WTC11 (cell line): ENCODE measurements around the gene TMEM221. TPM values are rescaled to one million over a fixed set of nuclear protein-coding genes. Genes with fewer than 3 reads are reported as not detected.

Source experiments
- ATAC-seq: fragments of 200-7000 bp; cut with Tn5 transposase; 2 replicates; pipeline ENCODE4 v1.10.0; 2021; ENCODE audit warnings: mild to moderate bottlenecking, moderate library complexity
- CTCF ChIA-PET: fragments of 300-600 bp; sonication (Branson Sonifier 250); formaldehyde crosslinking; loops from one replicate; lab custom pipeline; 2021; ENCODE audit warnings: antibody characterized with exemption; lab: Charles Lee
- POLR2A ChIA-PET: fragments of 350-600 bp; sonication (Branson Sonifier 250); formaldehyde crosslinking; loops from one replicate; lab custom pipeline; 2021; ENCODE audit warnings: antibody characterized with exemption; lab: Charles Lee
- DNase-seq: peaks from one replicate; pipeline ENCODE4 v3.0.0; 2021; ENCODE audit warnings: low spot score
- H3K27ac Mint-ChIP-seq: 2 replicates; pipeline ENCODE4 v1.8.0; 2021; ENCODE audit warnings: mixed read lengths
- H3K27me3 Mint-ChIP-seq: 2 replicates; pipeline ENCODE4 v1.8.0; 2021; ENCODE audit warnings: low read depth, mild to moderate bottlenecking, moderate library complexity, mixed read lengths
- H3K36me3 Mint-ChIP-seq: 2 replicates; pipeline ENCODE4 v1.8.0; 2021; ENCODE audit warnings: mixed read lengths
- H3K4me1 Mint-ChIP-seq: 2 replicates; pipeline ENCODE4 v1.8.0; 2022; ENCODE audit warnings: mixed read lengths
- H3K4me3 Mint-ChIP-seq: 2 replicates; pipeline ENCODE4 v1.8.0; 2021; ENCODE audit warnings: mild to moderate bottlenecking, moderate library complexity, mixed read lengths
- H3K9me3 Mint-ChIP-seq: 2 replicates; pipeline ENCODE4 v1.8.0; 2021; ENCODE audit warnings: mixed read lengths
- AFF4 ChIP-seq: sonication (generic); formaldehyde crosslinking; IDR thresholded peaks from 2 replicates; pipeline ENCODE4 v1.8.1; 2023; ENCODE audit warnings: mild to moderate bottlenecking, missing genetic modification reagents, borderline replicate concordance
- ATF6 ChIP-seq: sonication (generic); formaldehyde crosslinking; IDR thresholded peaks from 2 replicates; pipeline ENCODE4 v1.8.1; 2023; ENCODE audit warnings: mild to moderate bottlenecking, missing genetic modification reagents
- CDX4 ChIP-seq: fragments of 250-450 bp; sonication (Bioruptor Pico); IDR thresholded peaks from 2 replicates; pipeline ENCODE4 v1.9.0; 2021; ENCODE audit warnings: moderate library complexity, mild to moderate bottlenecking, inconsistent platforms, borderline replicate concordance
- E2F5 ChIP-seq: sonication (generic); formaldehyde crosslinking; IDR thresholded peaks from 2 replicates; pipeline ENCODE4 v1.8.1; 2022; ENCODE audit warnings: mild to moderate bottlenecking, moderate library complexity, missing genetic modification reagents
- FOXP4 ChIP-seq: sonication (generic); formaldehyde crosslinking; IDR thresholded peaks from 2 replicates; pipeline ENCODE4 v1.8.0; 2022; ENCODE audit warnings: mild to moderate bottlenecking, missing genetic modification reagents
- GABPB1 ChIP-seq: sonication (generic); formaldehyde crosslinking; IDR thresholded peaks from 2 replicates; pipeline ENCODE4 v1.8.1; 2023; ENCODE audit warnings: mild to moderate bottlenecking, missing genetic modification reagents
- GTF2I ChIP-seq: fragments of 250-450 bp; sonication (Bioruptor Pico); conservative IDR thresholded peaks from 2 replicates; pipeline ENCODE4 v1.4.0; 2021; ENCODE audit warnings: mild to moderate bottlenecking
- HMGA2 ChIP-seq: fragments of 250-450 bp; sonication (Bioruptor Pico); IDR thresholded peaks from 2 replicates; pipeline ENCODE4 v1.4.0; 2021; ENCODE audit warnings: mild to moderate bottlenecking, moderate library complexity
- MYBL2 ChIP-seq: sonication (generic); formaldehyde crosslinking; IDR thresholded peaks from 2 replicates; pipeline ENCODE4 v1.8.1; 2023; ENCODE audit warnings: mild to moderate bottlenecking, moderate library complexity, missing genetic modification reagents
- NR1H2 ChIP-seq: sonication (generic); formaldehyde crosslinking; IDR thresholded peaks from 2 replicates; pipeline ENCODE4 v1.9.0; 2021; ENCODE audit warnings: mild to moderate bottlenecking, moderate library complexity, missing genetic modification reagents
- NR3C1 ChIP-seq: sonication (generic); formaldehyde crosslinking; conservative IDR thresholded peaks from 2 replicates; pipeline ENCODE4 v1.8.1; 2023; ENCODE audit warnings: low read depth, mild to moderate bottlenecking, missing genetic modification reagents
- TEAD4 ChIP-seq: sonication (generic); formaldehyde crosslinking; IDR thresholded peaks from 2 replicates; pipeline ENCODE4 v1.8.0; 2022; ENCODE audit warnings: mild to moderate bottlenecking, missing genetic modification reagents
- ZNF263 ChIP-seq: sonication (generic); formaldehyde crosslinking; IDR thresholded peaks from 2 replicates; pipeline ENCODE4 v1.8.1; 2022; ENCODE audit warnings: low read depth, mild to moderate bottlenecking, moderate library complexity, missing genetic modification reagents
- ZNF416 ChIP-seq: fragments of 250-450 bp; sonication (Bioruptor Pico); IDR thresholded peaks from 2 replicates; pipeline ENCODE4 v1.9.0; 2021; ENCODE audit warnings: mild to moderate bottlenecking, inconsistent platforms
- total RNA-seq: library from RNA; stranded (reverse); gene quantifications from 3 replicates; pipeline ENCODE4 v1.2.3, GENCODE V29; 2021

The TMEM221 gene
- total RNA-seq, 1 experiment from 2014 or later = 1.2 TPM

GRCh38 chr19:17393002-17393401, 55.5 kb downstream of the TMEM221 start (continued):
- no peak for TF ChIP-seq AFF4 (CRISPR knock-in tag)
- TF ChIP-seq ZNF263 (CRISPR knock-in tag) = no peak
- no peak for TF ChIP-seq ZNF416 (CRISPR knock-in tag)
- TF ChIP-seq CDX4 = no peak
- no peak for TF ChIP-seq TEAD4 (CRISPR knock-in tag)
- TF ChIP-seq, all 79 proteins: peak for 0

GRCh38 chr19:17391371-17392151, 56.9 kb downstream of the TMEM221 start:
- Mint-ChIP-seq H3K36me3 (peaks cover 3% of the 10 kb centered on the region; the same call in 1 of the 2 replicates), H3K4me3 (peak overlapping the region; percentile 73), H3K27ac (peak overlapping the region; percentile 19; the same call in 1 of the 2 replicates), H3K27me3 (peaks cover 25% of the 10 kb centered on the region), H3K4me1 (peaks cover 13% of the 10 kb centered on the region), H3K9me3 (peaks cover 9% of the 10 kb centered on the region)
- ChIA-PET POLR2A (interaction anchor here (0.8 to 1.0 kb wide), 2 partner anchors 12 to 120 kb away, joined by 3 read pairs; partner anchors contain the start of gene PGLS), CTCF (interaction anchor here (0.5 to 4.2 kb wide), 24 partner anchors 12 to 1350 kb away, joined by 3 to 17 read pairs (median 4); partner anchors contain the start of genes DDA1, MVB12A, RPL18A and SLC27A1)
- TF ChIP-seq NR3C1 (CRISPR knock-in tag) (no peak), MYBL2 (CRISPR knock-in tag) (no peak), FOXP4 (CRISPR knock-in tag) (no peak), NR1H2 (no peak), GTF2I (CRISPR knock-in tag) (no peak), ZNF416 (CRISPR knock-in tag) (no peak), CDX4 (no peak), HMGA2 (CRISPR knock-in tag) (no peak), GABPB1 (CRISPR knock-in tag) (no peak), ATF6 (no peak), E2F5 (CRISPR knock-in tag) (no peak), AFF4 (CRISPR knock-in tag) (no peak)
- ATAC-seq (peak; percentile 11), DNase-seq (peak; percentile 28)
